GM21529 (cell line): Measurements from ENCODE around the gene CD2AP.
"Not testable (repeated sequence)": the region's sequence is repeated elsewhere in the genome, so short reads cannot be mapped to it uniquely, and the experiment has no call there.

Experiments used
- ATAC-seq: cut with Tn5 transposase; IDR thresholded peaks from one replicate; pipeline ENCODE4 v1.9.1; 2021; ENCODE audit not compliant: unreplicated experiment

CD2AP gene

GRCh38 chr6:47556459-47556858 lies 78.9 kb downstream of the CD2AP start:
- ATAC-seq, result not testable (repeated sequence)

DNA sequence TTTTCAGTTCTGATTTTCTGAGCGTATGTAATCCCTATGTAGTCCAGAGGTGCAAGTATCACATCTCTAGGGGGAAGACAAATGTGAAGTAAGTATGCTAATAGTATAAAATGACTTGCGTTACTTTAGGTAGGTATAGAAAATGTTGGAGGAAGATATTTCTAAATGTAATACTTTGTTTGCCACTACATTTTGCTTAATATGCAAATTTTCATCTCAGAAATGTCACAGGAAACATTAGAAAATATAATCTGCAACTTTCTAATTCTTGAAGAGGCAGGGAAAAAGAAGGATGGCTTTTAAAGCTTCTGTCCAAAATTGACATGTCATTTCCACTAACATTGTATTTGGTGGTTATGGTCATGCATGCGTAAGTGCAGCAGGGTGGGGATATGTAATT lies 85.6 kb downstream of the CD2AP start:
- ATAC-seq, result no peak

GRCh38 chr6:47566602-47567001 lies 89.0 kb downstream of the CD2AP start:
- not testable (repeated sequence) for ATAC-seq

DNA sequence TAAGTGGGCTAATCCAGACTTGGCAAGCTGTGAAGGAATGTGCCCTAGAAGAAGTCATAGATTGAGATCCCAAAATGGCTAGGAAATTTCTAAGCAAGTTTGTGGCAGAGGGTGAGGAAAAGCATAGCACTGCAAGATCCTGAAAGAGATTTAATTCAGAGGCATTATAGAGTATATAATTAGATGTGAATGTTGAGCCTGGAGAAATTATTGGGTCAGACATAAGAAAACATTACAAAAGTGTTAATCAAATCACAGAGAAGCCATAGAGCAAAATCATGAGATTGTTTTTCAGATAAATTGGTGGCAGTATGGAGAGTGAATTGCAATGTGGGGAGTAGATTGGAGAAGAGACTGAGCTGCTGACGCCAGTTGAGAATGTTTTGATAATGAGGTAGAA lies 90.0 kb downstream of the CD2AP start:
- no peak for ATAC-seq

DNA sequence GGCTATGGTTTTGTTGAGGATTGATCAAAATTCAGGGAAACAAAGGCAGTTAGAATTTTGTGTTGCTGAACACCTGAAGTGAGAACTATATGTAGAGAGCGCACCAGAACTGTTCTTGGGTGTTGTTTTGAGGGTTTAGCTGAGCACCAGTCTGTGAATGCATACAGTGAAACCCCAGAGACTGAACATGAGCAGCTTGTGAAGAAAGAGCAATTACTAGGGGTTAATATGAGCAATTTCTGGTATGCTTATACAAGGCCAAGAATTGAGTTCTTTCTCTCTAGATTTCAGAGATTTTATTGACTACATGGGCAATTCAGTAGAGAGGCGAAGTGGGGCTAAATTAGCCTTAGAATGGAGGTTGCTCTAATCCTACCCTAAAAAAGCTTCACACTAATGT lies 93.9 kb downstream of the CD2AP start:
- no peak for ATAC-seq

DNA sequence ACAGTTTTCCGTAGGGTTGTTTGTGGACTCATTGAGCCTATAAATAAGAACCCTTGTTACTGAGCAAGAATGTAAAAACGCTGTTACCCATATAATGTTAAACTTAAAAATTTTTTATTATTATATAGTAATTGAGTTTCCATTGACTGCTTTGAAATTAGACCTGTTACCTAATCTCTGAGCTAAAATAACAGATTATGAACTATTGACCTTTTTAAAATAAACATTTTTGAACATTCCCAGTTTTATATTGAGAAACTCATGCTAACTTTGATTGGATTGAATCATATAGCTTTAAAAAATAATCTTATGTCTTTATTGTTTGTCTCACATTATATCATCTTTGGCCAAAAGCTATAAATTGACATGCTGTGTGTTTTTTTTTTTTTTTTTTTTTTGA lies 95.5 kb downstream of the CD2AP start:
- no peak for ATAC-seq

DNA sequence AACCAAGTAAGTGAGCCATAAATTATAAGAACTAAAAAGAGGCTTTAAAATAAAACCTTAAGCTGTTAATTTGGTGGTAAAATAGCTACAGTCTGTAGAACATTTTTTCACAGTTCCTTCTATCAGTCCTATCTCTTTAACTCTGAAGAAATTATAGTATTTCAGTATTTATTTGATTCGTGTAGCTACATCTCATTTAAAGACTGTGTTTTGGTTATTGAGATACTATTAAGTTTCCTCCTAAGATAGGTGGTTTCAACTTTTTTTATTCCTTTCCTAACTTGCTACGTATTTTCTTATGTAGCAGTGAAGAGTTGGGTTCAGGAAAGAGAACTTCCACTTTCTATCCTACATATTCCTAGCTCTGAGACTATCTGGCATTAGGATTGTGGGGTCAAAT lies 97.2 kb downstream of the CD2AP start:
- ATAC-seq, result no peak

DNA sequence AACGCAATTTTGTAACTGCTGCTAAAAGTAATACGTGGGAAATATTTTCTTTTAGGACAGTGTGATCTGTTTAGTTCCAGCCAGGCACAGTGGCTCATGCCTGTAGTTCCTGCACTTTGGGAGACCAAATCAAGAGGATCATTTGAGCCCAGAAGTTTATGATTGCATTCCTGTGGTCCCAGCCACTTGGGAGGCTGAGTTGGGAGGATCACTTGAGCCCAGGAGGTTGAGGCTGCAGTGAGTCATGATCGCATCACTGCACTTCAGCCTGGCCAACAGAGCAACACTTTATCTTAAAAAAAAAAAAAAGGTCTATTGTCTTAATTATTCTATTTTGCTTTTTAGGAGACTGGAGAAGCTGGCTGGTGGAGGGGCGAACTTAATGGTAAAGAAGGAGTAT lies 101.5 kb downstream of the CD2AP start:
- ATAC-seq, result no peak

GRCh38 chr6:47581591-47581990 lies 104.0 kb downstream of the CD2AP start:
- peak; percentile 95 for ATAC-seq

DNA sequence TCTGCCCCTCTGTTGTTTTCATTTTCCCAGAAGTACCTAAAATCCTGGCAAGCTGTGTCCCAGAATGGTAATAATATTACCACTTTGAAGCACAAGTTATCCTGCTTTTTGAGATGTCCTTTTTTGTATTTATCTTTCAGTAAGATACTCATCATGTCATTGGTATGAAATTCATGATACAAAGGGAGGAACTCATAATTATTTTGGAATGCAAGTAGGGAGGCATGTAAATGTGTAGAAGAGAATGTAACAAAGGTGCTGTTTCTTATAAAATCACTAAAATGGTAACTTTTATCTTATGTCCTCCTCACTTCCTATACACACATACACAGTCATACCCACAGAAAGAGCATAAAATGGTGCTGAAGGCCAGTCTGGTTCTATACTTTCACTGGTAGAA lies 109.9 kb downstream of the CD2AP start:
- no peak for ATAC-seq

- ATAC-seq, result no peak
Observed at GRCh38 chr6:47592131-47592840, 114.7 kb downstream of the CD2AP start.

- ATAC-seq, result no peak
Observed at GRCh38 chr6:47593979-47594378, 116.4 kb downstream of the CD2AP start.

DNA sequence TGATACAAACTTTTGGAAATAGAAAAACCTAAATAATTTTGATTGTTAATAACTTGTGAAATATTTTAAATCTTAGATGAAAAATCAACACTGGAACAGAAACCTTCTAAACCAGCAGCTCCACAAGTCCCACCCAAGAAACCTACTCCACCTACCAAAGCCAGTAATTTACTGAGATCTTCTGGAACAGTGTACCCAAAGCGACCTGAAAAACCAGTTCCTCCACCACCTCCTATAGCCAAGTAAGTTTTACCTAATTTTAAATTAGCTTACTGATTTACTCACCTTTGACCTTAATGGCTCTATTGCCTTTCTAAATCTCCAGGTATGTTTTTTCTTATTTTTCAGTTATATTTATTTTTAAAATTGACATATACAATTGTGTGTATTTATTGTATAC lies 118.2 kb downstream of the CD2AP start:
- ATAC-seq, result no peak

GRCh38 chr6:47598367-47598766 lies 120.8 kb downstream of the CD2AP start:
- no peak for ATAC-seq

DNA sequence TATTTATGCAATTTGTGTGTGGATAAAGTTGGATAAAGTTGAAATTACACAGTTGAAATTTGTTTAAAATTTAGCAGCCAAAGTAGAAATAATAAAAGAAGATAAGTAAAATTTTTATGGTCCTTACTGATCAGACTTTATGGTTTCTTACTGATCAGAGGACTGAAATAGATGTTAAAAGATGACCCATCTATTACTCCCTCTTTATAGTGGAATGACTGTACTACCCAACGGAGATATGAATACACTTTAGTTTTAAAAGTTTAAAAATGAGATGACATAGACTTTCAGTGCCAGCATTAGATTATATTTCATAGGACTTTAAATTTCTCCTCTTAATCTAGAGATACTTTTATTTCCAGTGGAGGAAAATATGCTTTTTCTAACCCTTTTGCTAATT lies 121.9 kb downstream of the CD2AP start:
- no peak for ATAC-seq

DNA sequence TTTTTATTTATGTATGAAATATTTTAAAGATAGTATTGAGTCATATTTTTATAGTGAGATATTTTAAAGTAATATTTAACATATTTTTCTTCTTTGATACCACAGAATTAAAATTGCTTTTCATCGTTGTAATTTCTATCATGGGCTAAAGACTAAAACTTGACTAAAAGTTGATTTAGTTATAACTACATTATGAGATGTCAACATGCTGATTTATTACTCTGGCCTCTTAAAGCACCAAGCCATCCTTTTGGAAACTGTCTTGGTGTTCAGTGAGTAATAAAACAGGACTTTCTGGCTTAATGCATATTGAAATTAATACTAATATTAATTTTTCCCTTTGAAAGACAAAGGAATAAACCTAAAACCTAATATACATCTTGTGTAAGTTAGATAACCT lies 125.6 kb downstream of the CD2AP start:
- ATAC-seq, result no peak

DNA sequence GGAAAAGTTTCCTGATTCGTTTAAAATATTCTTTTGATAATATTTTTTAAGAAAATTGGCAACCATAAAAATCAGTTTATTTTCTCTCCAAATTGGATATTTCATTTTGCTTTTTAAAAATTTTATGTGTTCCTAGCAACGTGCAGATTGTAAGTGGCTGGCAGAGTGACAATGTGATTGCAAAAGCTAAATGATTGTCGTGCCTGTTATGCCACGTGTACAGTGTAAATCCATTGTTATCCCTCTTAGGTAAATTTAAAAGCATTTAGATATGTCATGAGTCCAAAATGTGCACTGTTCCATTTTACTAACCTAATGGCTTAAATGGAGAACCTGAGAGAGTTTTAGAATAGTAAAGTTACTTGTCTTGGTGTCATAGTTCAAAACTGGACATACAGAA lies 126.4 kb downstream of the CD2AP start:
- no peak for ATAC-seq

GRCh38 chr6:47621838-47622449 lies 144.4 kb downstream of the CD2AP start:
- no peak for ATAC-seq

GRCh38 chr6:47626782-47627181 lies 149.2 kb downstream of the CD2AP start:
- no peak for ATAC-seq

DNA sequence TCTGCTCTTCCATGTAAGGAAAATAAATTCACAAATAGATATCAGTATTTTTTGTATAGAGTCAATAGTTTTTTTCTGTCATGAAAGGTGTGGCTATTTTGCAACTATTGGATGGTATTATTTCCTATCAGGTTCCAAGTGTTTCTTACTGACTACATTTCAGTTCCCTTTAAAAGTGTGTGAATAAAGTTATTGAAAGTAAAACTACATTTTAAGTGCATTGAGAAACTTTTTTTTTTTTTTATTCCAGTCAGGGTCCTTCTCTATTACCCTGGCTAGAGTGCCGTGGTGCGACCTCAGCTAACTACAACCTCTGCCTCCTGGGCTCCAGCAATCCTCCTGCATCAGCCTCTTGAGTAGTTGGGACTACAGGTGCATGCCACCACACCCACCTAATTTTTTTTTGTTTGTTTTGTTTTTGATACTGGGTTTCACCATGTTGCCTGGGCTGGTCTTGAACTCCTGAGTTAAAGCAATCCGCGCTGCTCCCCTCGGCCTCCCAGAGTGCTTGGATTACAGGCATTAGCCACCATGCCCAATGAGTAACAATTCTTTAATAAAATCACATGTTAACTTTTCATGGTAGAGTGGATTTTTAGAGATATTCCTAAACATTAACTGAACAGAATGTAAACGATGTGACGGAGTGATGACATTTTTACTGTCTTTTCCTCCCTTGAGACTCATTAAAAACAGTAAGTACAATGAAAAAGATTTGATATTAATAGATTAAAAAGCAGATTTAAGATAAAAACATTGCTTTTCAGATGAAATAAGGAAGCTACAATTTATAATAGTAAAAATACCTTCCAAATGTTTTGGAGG lies 151.1 kb downstream of the CD2AP start:
- no peak for ATAC-seq

DNA sequence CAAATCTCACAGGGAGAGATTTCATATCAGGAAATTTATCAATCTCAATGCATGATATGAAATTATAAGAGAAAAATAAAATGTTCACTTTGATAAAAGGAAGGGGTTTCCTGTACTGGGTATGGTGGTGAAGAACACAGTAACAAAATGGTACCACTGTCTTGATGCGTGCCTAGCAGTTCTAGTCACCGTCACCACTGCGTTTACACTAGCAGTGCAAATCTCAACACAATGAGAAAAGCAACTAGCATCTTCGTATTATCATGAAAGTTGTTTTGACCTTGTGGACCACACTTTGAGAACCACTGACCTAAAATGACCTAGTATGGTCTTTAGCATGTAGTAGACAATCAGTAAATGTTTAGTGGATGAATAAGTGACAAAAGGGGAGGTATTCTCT lies 152.4 kb downstream of the CD2AP start:
- no peak for ATAC-seq

GRCh38 chr6:47630587-47630986 lies 153.0 kb downstream of the CD2AP start:
- ATAC-seq, result no peak
